GM18499 (cell line): Measurements from ENCODE around the gene POLR3E.

Experiments
- ATAC-seq: cut with Tn5 transposase; IDR thresholded peaks from one replicate; pipeline ENCODE4 v1.9.1; 2021; ENCODE audit warnings: moderate number of reproducible peaks; ENCODE audit not compliant: insufficient read depth, unreplicated experiment

Gene POLR3E

DNA sequence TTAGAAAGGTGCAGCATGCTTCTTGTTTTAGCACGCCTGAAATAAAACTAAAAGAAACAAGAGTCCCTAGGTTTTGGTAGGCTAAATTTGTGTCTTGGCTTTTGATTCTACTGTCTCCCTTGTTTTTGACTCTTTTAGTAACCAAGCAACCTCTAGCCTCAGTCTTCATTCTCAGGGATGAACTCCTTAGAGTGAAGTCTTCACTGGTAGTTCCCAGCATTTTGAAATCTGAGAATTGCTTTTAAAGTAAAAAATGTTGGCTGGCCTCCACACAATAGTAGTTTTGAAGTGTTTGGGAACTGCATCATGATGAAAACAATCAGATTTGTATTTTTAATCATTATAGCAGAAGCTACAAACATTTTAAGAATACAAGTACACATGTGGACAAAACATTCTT lies 83.3 kb downstream of the POLR3E start:
- ATAC-seq = no peak

DNA sequence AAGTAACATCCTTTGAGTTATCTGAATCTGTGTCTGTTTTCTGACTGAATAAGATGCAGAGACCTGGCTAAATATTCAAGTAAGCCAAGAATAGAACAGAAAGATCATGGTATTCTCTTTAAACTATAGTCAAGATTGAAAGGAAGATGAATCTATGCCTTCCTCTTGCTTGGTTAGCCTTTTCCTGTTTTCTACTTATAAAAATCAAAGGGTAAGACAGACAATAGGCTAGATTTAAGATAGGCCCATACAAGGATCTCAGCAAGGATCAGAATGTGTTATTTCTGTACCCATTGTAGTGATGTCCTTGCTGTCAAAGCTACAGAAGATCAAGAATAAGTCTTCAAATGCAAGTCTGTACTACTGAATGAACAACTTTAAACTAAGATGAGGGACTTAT lies 84.2 kb downstream of the POLR3E start:
- ATAC-seq = no peak

DNA sequence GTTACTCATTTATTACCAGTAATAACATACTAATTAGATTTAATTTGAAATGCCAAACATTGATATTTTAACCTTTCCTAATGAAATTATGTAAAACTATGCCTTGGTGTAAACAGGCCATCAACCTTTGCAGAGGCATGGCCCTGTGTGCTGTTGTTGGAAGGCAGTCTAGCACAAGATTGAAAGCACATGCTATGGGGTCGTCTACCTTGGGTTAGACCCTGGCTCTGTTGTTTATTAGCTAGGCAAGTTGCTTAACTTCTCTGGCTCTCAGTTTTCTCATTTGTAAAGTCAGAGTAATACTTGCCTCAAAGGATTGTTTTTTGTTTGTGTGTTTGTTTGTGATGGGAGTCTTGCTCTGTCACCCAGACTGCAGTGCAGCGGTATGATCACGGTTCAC lies 86.6 kb downstream of the POLR3E start:
- no peak for ATAC-seq
